Loucy (cell line): ENCODE results near the gene PC.

ENCODE experiments used
- H2AFZ ChIP-seq: fragments of 200-600 bp; sonication (generic); 2 replicates; pipeline ENCODE4 v1.6.0; 2016; ENCODE audit warnings: antibody characterized with exemption, mild to moderate bottlenecking, low read length, moderate library complexity
- H3F3A ChIP-seq: fragments of 200-600 bp; 2 replicates; pipeline ENCODE4 v1.6.0; 2016; ENCODE audit warnings: antibody characterized with exemption, low read depth, mild to moderate bottlenecking
- H3K27me3 ChIP-seq: fragments of 200-600 bp; sonication (generic); 2 replicates; pipeline ENCODE4 v1.6.1; 2014; ENCODE audit warnings: low read length, mild to moderate bottlenecking; ENCODE audit not compliant: insufficient read depth, poor library complexity, severe bottlenecking
- H3K36me3 ChIP-seq: fragments of 200-600 bp; sonication (generic); 2 replicates; pipeline ENCODE4 v1.6.1; 2016; ENCODE audit warnings: low read length; ENCODE audit not compliant: insufficient read depth
- H3K4me1 ChIP-seq: fragments of 200-600 bp; sonication (generic); 2 replicates; pipeline ENCODE4 v1.5.1; 2014; ENCODE audit warnings: low read length, mild to moderate bottlenecking; ENCODE audit not compliant: insufficient read depth, poor library complexity, severe bottlenecking
- H3K4me2 ChIP-seq: fragments of 200-600 bp; sonication (generic); 2 replicates; pipeline ENCODE4 v1.6.0; 2014; ENCODE audit warnings: antibody characterized with exemption, low read length, low read depth, mild to moderate bottlenecking; ENCODE audit not compliant: poor library complexity, severe bottlenecking
- H3K4me3 ChIP-seq: fragments of 200-600 bp; sonication (generic); 2 replicates; pipeline ENCODE4 v1.5.1; 2014; ENCODE audit warnings: low read length, mild to moderate bottlenecking, mixed read lengths; ENCODE audit not compliant: poor library complexity, severe bottlenecking
- H3K79me2 ChIP-seq: fragments of 200-600 bp; sonication (generic); 2 replicates; pipeline ENCODE4 v1.6.1; 2014; ENCODE audit warnings: low read length; ENCODE audit not compliant: insufficient read depth
- H3K9ac ChIP-seq: fragments of 200-600 bp; sonication (generic); 2 replicates; pipeline ENCODE4 v1.6.0; 2014; ENCODE audit warnings: mild to moderate bottlenecking, low read depth, low read length, moderate library complexity; ENCODE audit not compliant: poor library complexity, severe bottlenecking
- H3K9me2 ChIP-seq: fragments of 200-600 bp; sonication (generic); replicated peaks from 2 replicates; pipeline ENCODE4 v1.6.1; 2016; ENCODE audit warnings: low read depth, low read length, mixed read lengths
- H3K9me3 ChIP-seq: fragments of 200-600 bp; sonication (generic); 2 replicates; pipeline ENCODE4 v1.6.1; 2014; ENCODE audit warnings: mild to moderate bottlenecking, antibody characterized with exemption, low read length, low read depth; ENCODE audit not compliant: insufficient read depth
- H4K20me1 ChIP-seq: fragments of 200-600 bp; sonication (generic); 2 replicates; pipeline ENCODE4 v1.6.0; 2014; ENCODE audit warnings: antibody characterized with exemption, low read length, mild to moderate bottlenecking; ENCODE audit not compliant: insufficient read depth, poor library complexity, severe bottlenecking
- CTCF ChIP-seq: fragments of 200-600 bp; sonication (generic); conservative IDR thresholded peaks from 2 replicates; pipeline ENCODE4 v1.5.1; 2014; ENCODE audit warnings: mild to moderate bottlenecking, antibody characterized with exemption, low read length
- EZH2phosphoT487 ChIP-seq: fragments of 200-600 bp; IDR thresholded peaks from 2 replicates; pipeline ENCODE4 v1.6.1; 2018; ENCODE audit warnings: antibody characterized with exemption, mild to moderate bottlenecking, moderate library complexity, borderline replicate concordance

The PC gene

DNA sequence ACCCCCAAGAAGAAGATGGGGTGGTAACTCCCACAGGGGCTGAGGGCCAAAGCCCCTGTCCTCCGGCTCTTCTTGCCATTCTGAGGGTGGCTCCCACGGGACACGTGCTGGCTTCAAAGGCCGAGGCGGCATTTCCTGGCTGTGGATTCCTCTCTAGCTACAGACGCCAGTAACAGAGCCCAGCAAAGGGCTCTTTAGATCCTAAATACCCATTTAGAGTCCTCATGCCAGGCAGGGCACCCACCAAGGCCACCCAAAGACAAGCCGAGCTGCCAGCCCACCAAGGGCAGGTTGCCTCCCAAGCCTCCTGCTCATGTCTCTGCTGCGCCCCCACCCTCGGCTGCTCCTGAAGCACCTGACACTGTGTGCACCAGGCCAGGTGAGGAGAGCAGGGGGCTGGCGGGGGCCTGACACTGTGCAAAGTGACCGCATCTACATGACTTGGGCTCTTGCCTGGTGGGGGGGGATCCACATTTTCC, 95.6 kb downstream of the PC start:
- H4K20me1 ChIP-seq, result peaks cover 9% of the 10 kb centered on the region
- H3K4me2 ChIP-seq, result no peak overlapping the region
- no peaks in the 10 kb centered on the region for H3K9me2 ChIP-seq
- no peak overlapping the region for H3K9ac ChIP-seq
- TF ChIP-seq CTCF (no peak), EZH2phosphoT487 (no peak)
- H3K4me1 ChIP-seq, result peaks cover 2% of the 10 kb centered on the region
- H3F3A ChIP-seq, result no peaks in the 10 kb centered on the region
- H3K27me3 ChIP-seq, result no peaks in the 10 kb centered on the region
- no peak overlapping the region for H3K4me3 ChIP-seq
- H3K36me3 ChIP-seq, result no peaks in the 10 kb centered on the region
- H3K9me3 ChIP-seq, result no peaks in the 10 kb centered on the region
- peaks cover 19% of the 10 kb centered on the region for H3K79me2 ChIP-seq
- H2AFZ ChIP-seq, result no peak overlapping the region

- H3K4me1 ChIP-seq, result peaks cover 6% of the 10 kb centered on the region
- H3K4me3 ChIP-seq, result no peak overlapping the region
- peaks cover 9% of the 10 kb centered on the region for H4K20me1 ChIP-seq
- no peaks in the 10 kb centered on the region for H3K36me3 ChIP-seq
- H3F3A ChIP-seq, result no peaks in the 10 kb centered on the region
- H2AFZ ChIP-seq, result no peak overlapping the region
- H3K9me2 ChIP-seq, result no peaks in the 10 kb centered on the region
- TF ChIP-seq CTCF (no peak), EZH2phosphoT487 (no peak)
- H3K27me3 ChIP-seq, result no peaks in the 10 kb centered on the region
- H3K9me3 ChIP-seq, result no peaks in the 10 kb centered on the region
- peaks cover 24% of the 10 kb centered on the region for H3K79me2 ChIP-seq
- no peak overlapping the region for H3K9ac ChIP-seq
- no peak overlapping the region for H3K4me2 ChIP-seq
Measured at GRCh38 chr11:66861774-66862558, 96.2 kb downstream of the PC start.

DNA sequence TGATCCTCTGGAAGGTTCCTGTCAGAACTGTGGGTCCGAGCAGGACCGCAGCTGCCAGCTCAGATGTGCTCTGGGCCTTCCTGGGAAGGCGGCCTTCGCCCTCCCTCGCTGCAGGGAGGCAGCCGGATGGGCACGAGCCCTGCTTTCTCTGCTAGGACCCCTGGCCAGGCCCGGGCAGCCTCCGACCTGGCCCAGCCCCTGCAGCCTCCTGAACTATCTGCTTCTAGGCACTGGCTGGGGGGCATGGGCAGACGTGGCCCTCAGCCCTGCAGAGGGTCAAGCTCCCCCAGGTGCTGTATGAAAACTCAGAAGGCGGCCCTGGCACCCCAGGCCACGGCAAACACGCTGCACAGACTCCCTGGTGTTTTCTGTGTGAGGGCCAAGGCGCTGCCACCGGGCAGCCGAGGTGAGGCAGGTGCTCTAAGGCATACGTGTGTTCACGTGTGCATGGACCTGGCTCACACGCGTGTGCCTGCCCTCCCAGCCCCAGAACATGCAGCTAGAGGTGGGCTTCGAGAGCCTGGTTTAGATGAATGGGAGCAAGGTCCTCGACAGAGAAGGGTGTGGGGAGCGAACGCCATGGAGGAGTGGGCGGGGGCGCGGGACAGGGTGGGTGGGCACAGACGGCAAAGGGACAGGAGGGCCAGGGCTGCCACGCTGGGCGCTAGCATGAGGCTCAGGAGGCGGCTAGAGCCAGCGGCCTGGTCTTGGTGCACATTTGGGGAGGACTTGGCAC, 97.0 kb downstream of the PC start:
- Histone ChIP-seq H3K4me3 (no peak overlapping the region), H3K9me3 (no peaks in the 10 kb centered on the region), H3K9ac (no peak overlapping the region), H3K36me3 (no peaks in the 10 kb centered on the region), H3K4me1 (peaks cover 6% of the 10 kb centered on the region), H3F3A (no peaks in the 10 kb centered on the region), H3K79me2 (peaks cover 24% of the 10 kb centered on the region), H3K4me2 (no peak overlapping the region), H4K20me1 (peaks cover 9% of the 10 kb centered on the region), H3K27me3 (no peaks in the 10 kb centered on the region), H3K9me2 (no peaks in the 10 kb centered on the region), H2AFZ (no peak overlapping the region)
- TF ChIP-seq EZH2phosphoT487 (no peak), CTCF (no peak)
